T-helper 2 cell (primary cell): ENCODE data around the gene ZNF888.
"Not testable (repeated sequence)": the region's sequence is repeated elsewhere in the genome, so short reads cannot be mapped to it uniquely, and the experiment has no call there.

Source experiments
- DNase-seq, 5 experiments: peaks; one replicate each; pipeline versions ENCODE4 v3.0.0 to v3.0.0-alpha.2; 2012 to 2022

ZNF888 gene

GRCh38 chr19:52868031-52868430 lies 55.2 kb downstream of the ZNF888 start:
- not testable (repeated sequence) for DNase-seq

- peak; percentile 44 to 78 (median 60) for DNase-seq
These were observed 65.6 kb downstream of the ZNF888 start, which contains the start of gene ZNF468 for GRCh38 chr19:52857378-52858191. ZNF468 (minus strand) TSS chr19:52857619; CDS start chr19:52854272, 3,347 bp downstream.

- not testable (repeated sequence) for DNase-seq
These were observed 66.5 kb downstream of the ZNF888 start for GRCh38 chr19:52856540-52857377.
